ENCODE measurements around the gene SNX1.

Gene SNX1

GRCh38 chr15:64070965-64071851 is 24.6 kb upstream of the SNX1 start:
- TF ChIP-seq CTCF (conservative IDR thresholded peaks at IDR 0.05): no peak
- H3K27ac ChIP-seq: peak overlapping the region; percentile 99

- no peak for TF ChIP-seq CTCF (conservative IDR thresholded peaks at IDR 0.05)
- H3K27ac ChIP-seq: peak overlapping the region; percentile 99
Observed at GRCh38 chr15:64071931-64072765, 23.6 kb upstream of the SNX1 start.

GRCh38 chr15:64072812-64073211 is 23.0 kb upstream of the SNX1 start:
- peak overlapping the region; percentile 99 for H3K27ac ChIP-seq
- TF ChIP-seq CTCF (conservative IDR thresholded peaks at IDR 0.05): no peak

- H3K27ac ChIP-seq: peak overlapping the region; percentile 99
Observed at GRCh38 chr15:64073496-64073895, 22.3 kb upstream of the SNX1 start.

GRCh38 chr15:64082757-64083156 is 13.0 kb upstream of the SNX1 start:
- no peak overlapping the region for H3K27ac ChIP-seq
- TF ChIP-seq CTCF (conservative IDR thresholded peaks at IDR 0.05): no peak

GRCh38 chr15:64089543-64090280 is 6.1 kb upstream of the SNX1 start:
- no peak for TF ChIP-seq CTCF (conservative IDR thresholded peaks at IDR 0.05)
- peak overlapping the region; percentile 94; the same call in 1 of the 2 replicates for H3K27ac ChIP-seq

GRCh38 chr15:64090527-64090926 is 5.3 kb upstream of the SNX1 start:
- TF ChIP-seq CTCF (conservative IDR thresholded peaks at IDR 0.05): no peak
- H3K27ac ChIP-seq: peak overlapping the region; percentile 94; the same call in 1 of the 2 replicates
